ENCODE measurements around the gene HMGXB3. TPM values are rescaled to one million over a fixed set of nuclear protein-coding genes. Genes with fewer than 3 reads are reported as not detected.

Gene HMGXB3
- total RNA-seq, 1 donor from 2014 or later: 44.4 TPM

GRCh38 chr5:150034662-150035061, 34.1 kb downstream of the HMGXB3 start:
- TF ChIP-seq CTCF (conservative IDR thresholded peaks at IDR 0.05): no peak
- H3K36me3 Mint-ChIP-seq (ENCODE audit: low read depth): peaks cover 8% of the 10 kb centered on the region
- no peak overlapping the region for H3K4me3 Mint-ChIP-seq
- no peak for DNase-seq (ENCODE audit: low read depth, low spot score)
- no peak overlapping the region for H3K27ac Mint-ChIP-seq (ENCODE audit: unreplicated experiment)
- H3K9me3 Mint-ChIP-seq: no peaks in the 10 kb centered on the region
- no peaks in the 10 kb centered on the region for H3K27me3 Mint-ChIP-seq (ENCODE audit: low read depth)
- no peaks in the 10 kb centered on the region for H3K4me1 Mint-ChIP-seq

- DNase-seq (ENCODE audit: low read depth, low spot score): no peak
- Mint-ChIP-seq H3K9me3 (no peaks in the 10 kb centered on the region), H3K27ac (ENCODE audit: unreplicated experiment) (no peak overlapping the region), H3K4me1 (no peaks in the 10 kb centered on the region), H3K36me3 (ENCODE audit: low read depth) (peaks cover 8% of the 10 kb centered on the region), H3K27me3 (ENCODE audit: low read depth) (no peaks in the 10 kb centered on the region), H3K4me3 (no peak overlapping the region)
- no peak for TF ChIP-seq CTCF (conservative IDR thresholded peaks at IDR 0.05)
Measured at GRCh38 chr5:150035139-150035895, 34.8 kb downstream of the HMGXB3 start.

GRCh38 chr5:150036513-150036912, 36.0 kb downstream of the HMGXB3 start:
- H3K9me3 Mint-ChIP-seq: no peaks in the 10 kb centered on the region

GRCh38 chr5:150038547-150038946, 38.0 kb downstream of the HMGXB3 start:
- Mint-ChIP-seq H3K9me3 (no peaks in the 10 kb centered on the region), H3K4me3 (no peak overlapping the region), H3K27ac (ENCODE audit: unreplicated experiment) (no peak overlapping the region), H3K27me3 (ENCODE audit: low read depth) (no peaks in the 10 kb centered on the region), H3K4me1 (no peaks in the 10 kb centered on the region), H3K36me3 (ENCODE audit: low read depth) (peaks cover 13% of the 10 kb centered on the region)
- DNase-seq (ENCODE audit: low read depth, low spot score): no peak
- TF ChIP-seq CTCF (conservative IDR thresholded peaks at IDR 0.05): no peak

More at GRCh38 chr5:150036513-150036912, 36.0 kb downstream of the HMGXB3 start:
- Mint-ChIP-seq H3K4me3 (no peak overlapping the region), H3K4me1 (no peaks in the 10 kb centered on the region), H3K36me3 (ENCODE audit: low read depth) (peaks cover 10% of the 10 kb centered on the region), H3K27ac (ENCODE audit: unreplicated experiment) (no peak overlapping the region), H3K27me3 (ENCODE audit: low read depth) (no peaks in the 10 kb centered on the region)
- DNase-seq (ENCODE audit: low read depth, low spot score): no peak
- TF ChIP-seq CTCF (conservative IDR thresholded peaks at IDR 0.05): no peak

GRCh38 chr5:150042459-150042858, 41.9 kb downstream of the HMGXB3 start:
- no peak for DNase-seq (ENCODE audit: low read depth, low spot score)
- Mint-ChIP-seq H3K4me1 (no peaks in the 10 kb centered on the region), H3K27me3 (ENCODE audit: low read depth) (no peaks in the 10 kb centered on the region), H3K36me3 (ENCODE audit: low read depth) (peaks cover 21% of the 10 kb centered on the region), H3K4me3 (no peak overlapping the region), H3K9me3 (no peaks in the 10 kb centered on the region), H3K27ac (ENCODE audit: unreplicated experiment) (no peak overlapping the region)
- TF ChIP-seq CTCF (conservative IDR thresholded peaks at IDR 0.05): no peak

All from neural crest cell (in vitro differentiated cells).